Stimulated activated CD4-positive, alpha-beta T cell treated with anti-CD3 and anti-CD28 coated beads, Interleukin-4, amount 100 ng/mL, for 1 hour (primary cell): Measurements from ENCODE around the gene MLLT1.
A peak's percentile ranks its signal among the peaks of the same experiment; 100 is the strongest.

Experiments
- DNase-seq: peaks from one replicate; pipeline ENCODE4 v3.0.0-alpha.2; 2020

MLLT1 gene

DNA sequence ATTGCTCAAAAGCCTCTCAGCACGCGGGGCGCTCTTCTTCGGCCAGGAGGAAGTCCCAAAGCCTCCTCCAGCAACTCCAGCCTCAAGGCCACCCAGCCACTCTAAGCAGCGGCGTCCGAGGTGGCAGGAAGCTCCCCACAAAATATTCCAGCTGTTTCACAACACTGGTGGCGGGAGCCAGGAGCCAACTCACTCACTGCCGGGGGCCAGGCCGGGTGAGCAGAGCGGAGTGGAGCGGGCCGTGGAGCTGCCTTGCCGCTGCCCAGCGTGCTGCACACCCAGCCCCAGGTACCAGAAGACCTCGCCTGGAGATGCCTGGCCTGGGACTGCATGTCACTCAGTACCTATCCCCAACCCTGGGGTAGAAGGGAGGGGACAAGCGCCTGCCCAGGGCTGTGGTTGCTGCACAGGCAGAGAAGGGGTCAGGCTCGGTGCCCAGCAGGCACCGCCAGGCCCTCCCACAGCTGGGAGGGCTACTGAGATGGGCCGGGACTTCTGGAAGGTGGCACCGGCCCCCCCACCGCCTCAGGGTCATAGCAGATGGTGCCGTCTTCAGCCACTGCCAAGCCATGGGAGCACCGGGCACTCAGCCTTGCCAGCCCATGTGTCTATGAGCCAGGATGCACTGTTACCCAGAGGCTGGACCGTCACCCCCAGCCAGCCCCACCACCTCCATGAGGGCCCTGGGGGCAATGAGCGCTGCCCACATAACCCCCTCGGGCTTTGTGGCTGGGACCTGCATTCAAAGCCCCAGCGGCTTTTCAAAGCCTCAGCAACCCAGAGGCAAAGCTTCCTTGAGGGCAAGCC is 59.2 kb downstream of the MLLT1 start:
- DNase-seq: no peak

DNA sequence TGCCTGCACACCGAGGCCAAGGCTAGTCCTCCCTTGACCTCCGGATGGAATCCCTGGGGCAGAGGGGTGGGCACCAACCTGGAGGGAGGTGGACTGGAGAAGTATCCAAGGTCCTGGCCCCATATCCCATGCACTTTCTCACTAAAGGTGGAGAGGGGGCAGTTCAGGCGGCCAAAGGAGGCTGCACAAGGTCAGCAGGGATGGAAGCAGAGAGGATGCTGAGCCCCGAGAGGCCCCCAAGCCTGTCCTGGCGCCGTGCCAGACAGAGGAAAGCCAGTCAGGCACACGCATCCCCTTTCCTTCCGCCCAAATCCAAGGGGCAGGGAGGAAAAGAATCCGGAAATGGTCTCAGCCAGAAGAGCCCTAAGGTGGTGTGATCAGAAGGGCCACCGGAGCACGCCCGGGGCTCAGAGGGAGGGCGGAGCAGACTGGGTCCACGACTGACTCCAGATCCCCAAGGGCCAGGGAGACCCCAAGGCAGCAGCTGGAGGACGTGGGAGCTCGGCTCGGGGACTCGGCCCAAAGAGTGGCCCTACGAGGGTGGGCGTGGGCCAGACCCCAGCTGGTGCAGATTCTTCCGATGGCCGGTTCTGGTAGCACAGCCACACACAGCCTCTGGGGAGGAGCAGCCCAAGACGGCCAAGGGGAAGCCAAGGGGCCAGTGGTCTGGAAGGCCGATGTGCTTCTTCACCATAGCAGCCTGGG is 60.0 kb downstream of the MLLT1 start:
- DNase-seq: no peak

DNA sequence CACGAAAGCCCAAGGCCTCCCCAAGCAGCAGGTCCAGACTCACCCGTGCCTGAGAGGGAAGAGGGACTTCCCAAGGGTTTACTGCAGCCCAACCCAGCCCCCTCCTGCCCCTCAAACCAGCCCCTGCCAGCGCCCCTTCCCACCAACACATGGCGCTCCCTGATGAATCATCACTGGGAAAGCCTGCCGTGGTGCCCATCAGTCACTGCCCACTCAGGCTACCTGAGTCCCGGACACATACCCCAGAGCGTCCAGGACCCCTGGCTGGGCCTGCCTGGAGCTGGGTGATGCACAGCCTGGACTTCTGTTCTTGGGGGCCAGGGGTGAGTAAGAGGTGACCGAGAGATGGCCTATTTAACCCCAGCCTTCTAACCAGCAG is 60.6 kb downstream of the MLLT1 start:
- no peak for DNase-seq

DNA sequence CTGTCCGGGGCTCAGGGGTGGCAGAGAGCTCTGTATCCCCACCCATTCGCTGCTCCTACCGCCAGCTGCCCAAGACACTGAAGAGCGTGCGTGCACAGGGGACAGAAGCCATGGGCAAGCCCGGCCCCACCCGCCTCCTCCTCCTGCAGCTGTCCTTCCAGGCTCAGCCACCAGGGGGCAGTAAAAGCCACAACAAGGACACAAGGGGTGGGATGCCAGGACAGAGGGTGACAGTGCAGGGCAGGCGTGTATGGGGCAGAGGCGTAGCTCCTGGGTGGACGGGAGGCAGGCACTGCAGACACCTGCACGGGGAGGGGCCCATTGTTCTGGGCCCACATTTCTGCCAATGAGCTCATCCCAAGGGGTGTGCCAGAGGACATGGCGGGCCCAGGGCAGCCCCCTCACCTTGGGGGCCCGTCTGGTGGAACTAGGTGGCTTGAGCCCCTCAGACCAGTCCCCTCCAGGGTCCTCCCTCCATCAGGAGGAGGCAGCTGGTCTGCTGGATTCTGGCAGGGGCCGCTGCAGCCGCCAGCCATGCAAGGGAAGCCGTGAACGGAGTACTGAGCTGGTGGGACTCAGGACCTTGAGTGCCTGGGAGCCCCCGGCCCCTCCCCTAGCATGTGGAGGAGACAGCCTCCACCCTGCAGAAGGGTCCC is 61.2 kb downstream of the MLLT1 start:
- peak; percentile 82 for DNase-seq

DNA sequence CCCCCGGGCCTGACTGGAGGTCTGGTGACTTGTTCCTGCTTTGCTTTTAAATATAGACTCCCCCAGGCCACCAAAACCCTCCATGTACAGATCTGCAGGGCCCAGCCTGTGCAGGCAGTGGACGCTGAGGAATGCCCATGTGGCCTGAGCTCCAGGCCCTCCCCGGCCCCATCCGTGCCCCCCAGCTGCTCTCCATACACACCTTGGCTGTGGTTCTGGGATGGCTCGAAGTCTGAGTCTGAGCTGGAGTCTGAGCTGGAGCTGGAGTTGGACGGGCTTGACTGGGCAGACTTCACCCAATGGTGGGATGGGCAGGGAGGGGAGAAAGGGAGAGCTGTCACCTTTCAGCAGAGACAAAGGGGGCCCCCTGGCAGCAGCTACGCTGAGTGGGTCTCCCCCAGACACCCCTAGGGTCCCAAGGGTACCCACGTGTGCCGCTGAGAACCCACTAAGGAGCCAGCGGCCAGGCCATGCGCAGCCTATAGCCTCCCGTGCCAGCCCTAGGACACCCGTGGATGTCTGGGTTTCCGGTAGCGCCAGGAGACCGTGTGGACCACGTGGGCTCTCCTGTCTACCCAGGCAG is 61.9 kb downstream of the MLLT1 start:
- DNase-seq: no peak

DNA sequence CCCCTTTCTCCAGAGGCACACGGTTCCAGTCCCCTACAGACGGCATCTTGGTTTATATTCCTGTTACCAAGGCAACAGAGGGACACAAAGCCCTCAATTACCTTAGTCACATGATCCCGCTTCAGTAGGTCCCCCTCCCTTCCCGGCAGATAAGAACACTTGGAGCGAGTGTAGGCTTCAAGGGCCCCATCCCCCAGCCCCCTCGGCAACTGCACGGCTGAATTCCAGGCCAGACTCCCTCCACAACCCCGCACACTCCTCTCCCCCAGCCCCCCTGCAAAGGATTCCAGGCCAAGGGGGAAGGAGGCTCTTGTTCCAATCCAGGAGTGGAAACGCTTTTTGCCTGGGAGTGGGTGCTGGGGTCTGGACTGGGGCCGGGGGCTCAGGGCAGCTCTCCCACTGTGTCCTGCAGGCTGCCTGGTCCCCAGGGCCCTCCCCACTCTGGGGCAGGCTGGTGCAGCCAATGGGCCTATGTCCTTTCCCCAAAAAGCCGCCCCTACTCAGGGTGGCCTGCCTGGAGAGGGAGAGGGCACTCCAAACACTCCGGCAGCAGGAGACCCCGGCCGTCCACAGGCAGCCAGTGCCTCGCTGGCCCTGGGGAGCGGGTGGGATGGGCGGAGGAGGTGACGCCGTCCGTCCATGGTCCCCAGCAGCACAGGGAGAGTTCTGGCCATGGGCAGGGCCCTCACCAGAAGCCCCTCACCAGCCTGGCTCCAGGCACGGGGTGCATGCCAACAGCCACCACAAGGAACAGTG is 62.6 kb downstream of the MLLT1 start:
- no peak for DNase-seq

DNA sequence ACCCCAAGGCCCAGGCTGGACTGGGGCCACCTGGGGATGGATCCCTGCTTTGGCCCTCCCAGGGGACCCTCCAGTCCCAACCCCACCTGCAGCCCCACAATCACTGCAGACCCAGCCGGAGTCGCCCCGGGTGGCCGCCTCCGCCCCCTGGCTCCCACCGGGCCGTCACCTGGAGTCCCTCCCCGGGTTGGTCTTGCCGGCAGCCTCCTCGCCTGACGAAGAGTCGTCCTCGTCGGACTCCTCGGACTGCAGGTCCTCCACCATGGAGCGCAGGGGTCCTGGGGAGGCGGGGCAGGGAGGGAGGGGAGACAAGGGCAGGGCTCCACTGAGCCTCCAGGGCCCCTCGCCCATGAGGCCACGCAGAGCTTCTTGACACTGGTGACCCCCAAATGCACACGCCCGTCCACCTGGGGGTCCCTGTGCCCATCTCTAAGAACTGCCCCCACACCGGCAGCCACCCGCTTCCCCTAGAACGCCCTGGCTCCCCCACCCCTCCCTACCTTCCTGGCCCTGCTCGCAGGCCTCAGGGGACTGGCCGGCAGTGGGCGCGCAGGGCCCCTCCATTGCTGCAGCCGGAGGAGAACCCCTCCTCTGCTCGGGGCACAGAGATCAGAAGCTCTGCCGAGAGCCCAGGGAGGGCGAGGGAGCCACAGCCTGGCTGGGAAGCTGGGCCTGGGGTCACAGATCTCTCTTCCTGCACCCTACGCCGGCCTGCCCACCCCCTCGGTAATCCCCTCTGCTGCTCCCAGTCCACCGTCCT is 63.4 kb downstream of the MLLT1 start:
- DNase-seq: no peak

DNA sequence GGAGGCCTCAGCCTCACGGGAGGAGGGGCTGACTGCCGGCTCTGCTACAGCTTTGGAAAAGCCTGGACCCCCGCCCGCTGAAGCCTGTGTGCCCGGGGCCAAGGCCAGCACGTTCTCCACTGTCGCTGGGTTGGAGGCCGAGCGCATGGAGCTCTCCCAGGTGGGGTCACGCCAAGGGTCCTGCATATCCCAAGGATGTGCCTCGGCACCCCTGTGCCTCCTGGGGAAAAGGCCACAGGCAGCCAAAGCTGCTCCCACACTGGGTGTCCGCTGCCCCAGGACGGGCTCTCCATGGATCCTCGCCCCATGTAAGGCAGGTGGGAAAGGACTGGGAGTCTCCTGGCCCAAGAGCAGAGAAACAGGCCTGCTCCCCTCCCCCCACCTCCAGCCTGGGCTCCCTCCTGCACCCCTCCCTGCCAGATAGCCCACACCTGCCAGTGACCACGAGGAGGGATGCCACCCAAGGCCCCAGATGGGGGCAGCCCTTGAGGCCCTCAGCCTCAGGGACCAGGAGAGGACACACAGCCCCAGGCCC is 64.0 kb downstream of the MLLT1 start:
- no peak for DNase-seq

DNA sequence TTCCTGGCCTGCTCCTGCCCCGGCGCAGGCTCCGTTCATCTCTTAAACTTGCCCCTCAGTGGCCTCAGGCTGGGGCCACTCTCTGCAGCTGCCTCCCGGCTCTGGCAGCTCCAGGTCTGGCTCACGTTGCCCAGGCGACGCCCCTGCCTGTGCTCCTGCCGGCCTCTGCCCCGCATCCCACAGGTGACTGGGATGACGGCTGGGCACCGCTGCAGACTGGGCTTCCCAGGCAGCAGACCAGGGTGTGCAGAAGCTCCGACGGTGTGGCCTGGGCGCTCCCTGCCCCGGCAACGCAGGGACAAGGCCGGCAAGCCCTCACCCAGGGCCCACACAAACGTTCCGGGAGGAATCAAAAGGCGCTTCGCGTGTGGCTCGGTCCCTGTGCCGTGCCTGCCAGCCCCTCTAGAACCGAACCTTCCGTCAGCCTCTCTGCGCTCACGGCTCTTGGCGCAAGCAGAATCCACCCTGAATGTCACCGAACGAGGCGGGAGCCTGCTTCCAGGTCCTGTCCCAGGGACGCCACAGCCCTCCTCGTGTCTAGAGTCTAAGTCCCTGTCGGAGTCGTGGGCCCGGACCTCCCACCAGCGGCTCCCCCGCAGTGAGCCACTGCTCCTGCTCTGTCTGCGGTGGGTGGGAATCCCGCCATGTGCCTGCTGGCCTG is 64.8 kb downstream of the MLLT1 start:
- no peak for DNase-seq

DNA sequence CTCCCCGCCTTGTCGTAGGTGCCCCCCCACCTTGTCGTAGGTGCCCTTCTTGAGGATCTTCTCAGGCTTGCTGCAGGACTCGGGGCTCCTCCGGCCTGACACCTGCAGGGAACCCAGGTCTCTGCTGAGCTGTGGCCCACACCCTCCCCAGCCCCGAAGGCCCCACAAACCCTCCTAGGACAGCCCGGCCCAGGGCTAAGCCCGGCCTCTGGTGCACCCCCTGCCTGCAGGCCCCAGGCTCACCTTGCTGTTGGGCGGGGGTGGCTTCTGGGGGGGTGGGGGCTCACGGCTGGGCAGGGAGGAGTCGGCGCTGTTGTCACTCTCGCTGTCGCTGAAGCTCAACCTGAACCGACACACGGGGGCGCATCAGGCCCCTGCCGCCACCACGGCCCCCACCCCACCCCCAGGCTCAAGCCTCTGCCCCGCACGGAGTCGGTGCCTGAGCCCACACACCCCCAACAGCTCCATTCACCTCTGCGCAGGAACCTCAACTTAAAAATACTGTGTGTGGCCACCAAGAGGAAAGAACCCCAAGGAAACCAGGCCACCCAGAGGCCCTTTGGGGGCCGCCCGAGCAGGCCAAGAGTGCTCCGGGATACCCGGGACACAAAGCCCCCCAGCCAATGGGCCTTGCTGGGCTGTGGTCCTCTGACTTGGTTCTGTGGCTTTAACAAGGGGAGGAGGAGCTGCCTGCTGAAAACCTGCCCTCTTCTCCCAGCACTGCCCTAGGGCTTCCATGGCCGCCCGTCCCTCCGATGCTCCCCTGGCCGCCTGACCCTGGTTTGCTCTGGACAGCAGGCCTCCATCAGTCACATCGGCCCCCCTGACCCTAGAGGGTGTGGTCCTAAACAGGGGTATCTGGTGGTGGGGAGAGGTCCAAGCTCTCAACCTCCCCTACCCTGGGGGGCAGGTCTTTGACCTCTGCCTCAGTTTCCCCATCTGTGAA is 65.8 kb downstream of the MLLT1 start:
- DNase-seq: no peak

DNA sequence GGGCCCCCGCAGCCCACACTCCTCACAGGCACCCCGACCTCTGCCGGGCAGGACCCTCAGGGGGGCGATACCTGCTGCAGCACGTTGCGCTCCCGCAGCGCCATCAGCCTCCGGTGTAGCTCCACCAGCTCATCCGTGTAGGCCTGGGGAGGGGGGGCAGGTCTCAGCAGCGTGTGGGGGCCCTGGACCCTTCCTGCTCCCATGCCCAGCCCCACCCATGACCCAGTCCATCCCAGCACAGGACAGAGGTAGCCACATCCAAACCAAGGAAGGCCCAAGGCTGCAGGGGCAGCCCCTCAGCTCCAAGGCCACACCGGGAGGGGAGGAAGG is 66.5 kb downstream of the MLLT1 start:
- DNase-seq: no peak

DNA sequence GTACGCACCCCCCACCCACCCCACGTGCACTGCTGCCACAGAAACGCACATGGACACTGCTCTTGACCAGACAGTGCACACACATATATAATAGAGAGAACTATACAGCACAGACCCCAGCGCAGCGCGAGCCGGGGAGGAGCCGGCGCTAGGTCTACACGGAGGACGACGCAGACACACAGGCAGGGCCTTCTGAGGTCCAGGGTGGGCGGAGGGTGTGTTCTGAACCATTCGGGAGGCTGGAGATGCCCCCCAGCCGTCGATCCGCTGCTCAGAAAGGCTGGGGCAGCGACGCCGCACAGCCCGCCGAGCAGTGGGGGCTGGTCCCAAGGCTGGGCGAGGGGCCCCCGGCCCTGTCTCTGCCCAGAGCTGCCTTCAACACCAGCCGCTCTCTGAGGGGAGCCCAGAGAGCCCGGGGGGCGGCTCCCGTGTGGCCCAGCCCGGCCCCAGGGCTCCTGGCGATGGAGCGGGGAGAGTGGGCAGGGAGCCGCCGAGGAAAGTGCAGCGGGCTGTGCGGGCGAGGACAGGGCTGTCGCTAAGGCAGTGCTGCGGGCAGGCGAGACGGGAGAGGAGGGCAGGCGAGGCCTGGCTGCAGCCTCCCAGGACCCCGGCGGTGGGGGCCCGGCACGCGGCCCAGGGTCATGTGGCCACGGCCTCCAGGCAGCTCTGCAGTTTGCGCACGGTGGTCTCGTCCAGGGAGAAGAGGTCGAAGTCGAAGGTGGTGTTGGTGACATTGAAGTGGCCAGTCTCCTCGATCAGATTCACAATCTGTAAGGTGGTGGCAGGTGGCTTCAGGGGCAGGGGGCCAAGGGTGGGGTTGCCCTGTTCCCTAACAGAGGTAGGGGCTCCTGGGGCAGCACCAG is 67.1 kb downstream of the MLLT1 start:
- no peak for DNase-seq

DNA sequence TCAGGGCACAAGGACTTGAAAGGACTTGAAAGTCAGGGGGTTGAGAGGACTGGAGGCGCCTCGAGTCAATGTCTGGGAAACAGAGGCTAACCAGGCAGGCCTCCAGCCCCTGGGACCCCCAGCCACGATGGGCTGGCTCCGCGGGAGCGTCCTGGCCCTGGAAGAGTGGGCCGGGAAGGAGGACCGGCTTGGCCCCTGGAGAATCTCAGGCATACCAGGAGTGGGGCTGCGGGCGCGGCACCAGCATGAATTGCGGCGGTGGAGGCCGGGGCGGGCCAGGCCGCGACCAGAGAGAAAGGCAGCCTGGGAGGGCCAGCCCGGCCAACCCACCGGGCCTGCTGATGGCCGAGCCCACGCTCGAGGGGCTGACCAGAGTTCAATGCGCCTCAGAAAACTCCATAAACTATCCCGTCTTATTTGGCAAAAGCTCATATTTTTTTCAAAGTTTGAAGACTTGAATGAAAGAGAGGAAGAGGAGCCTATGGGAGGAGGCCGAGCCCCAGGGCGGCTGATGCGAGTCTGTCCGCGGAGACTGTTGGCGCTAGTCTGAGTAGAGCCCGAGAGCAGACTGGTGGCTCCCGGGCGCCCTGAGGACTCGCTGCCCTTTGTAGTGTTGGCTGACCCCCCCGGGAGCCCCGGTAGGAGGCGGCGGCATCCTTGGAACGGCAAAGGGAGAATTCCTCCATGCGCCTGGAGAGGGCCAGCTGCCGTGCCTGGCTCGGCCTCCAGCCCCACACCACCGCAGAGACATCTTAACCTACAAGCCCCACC is 68.0 kb downstream of the MLLT1 start:
- DNase-seq: no peak

DNA sequence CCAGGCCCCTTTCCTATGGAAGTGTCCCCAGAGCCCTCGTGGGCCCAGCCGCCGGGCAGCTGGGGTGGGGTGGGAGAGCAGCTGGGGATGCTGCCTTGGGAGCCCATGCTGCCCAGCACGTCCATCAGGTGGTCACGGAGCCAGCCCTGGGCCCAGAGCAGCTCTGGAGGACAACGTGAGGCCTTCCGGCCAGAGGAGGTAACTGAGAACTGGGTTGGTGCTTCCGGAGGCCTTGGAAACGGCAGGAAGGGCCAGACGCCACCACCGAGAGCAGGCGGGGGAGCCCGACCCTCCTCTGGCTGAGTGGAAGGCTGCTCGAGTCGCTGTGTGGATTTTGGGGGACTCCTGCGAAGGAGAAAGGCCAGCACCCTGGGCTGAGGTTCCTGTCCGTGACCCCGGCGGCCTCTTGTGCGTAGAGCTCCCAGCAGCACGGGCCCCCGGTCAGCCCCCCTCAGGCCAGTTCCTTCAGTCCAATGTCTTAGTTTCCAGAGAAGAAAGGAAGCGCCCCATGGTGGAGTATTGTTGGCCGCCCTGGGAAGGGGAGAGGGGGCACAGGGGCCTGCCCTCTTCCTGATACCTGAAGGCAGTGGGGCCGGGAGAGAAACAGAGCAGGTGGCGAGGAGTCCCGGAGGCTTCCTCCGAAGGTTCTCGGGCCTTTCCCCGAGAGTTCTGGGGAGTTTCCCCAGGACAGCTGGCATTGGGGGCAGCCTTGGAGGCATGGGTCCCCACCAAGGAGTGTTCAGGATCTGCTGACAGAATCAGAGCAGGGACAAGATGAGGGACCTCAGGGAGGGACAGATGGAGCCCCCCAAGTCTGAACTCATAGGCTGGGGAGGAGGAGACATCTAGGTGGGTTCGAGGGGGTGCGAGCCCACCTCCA is 68.8 kb downstream of the MLLT1 start:
- no peak for DNase-seq

DNA sequence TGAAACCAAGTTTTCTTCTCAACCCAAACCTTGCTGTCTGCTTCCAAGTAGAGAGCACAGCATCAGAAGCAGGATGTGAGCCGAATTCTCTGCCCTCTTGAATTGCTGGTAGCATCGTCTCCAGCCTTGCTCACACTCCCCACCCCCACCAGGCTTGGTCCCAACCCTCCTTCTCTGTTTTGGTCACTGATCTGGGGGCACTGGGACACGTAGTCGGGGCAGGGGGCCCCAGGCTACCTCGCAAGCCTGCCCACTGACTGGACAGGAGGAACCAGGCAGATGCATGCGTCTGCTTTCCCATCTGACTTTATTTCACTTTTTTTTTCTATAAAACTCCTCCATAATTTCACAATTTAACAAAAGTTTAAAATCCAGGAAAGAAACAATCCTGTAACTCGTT is 69.7 kb downstream of the MLLT1 start:
- DNase-seq: no peak

DNA sequence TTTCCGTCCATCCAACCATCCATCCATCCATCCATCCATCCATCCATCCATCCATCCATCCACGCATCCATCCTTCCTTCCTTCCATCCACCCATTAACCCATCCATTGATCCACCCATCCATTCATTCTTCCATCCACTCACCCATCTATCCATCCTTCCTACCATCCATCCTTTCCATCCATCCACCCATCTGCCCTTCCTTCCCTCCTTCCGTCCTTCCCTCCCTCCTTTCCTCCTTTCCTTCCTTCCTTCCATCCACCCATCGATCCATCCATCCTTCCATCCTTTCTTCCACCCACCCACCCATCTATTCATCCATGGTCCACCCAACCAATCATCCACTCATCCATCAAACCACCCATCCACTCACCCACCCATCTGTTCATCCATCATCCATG is 70.1 kb downstream of the MLLT1 start:
- DNase-seq: no peak

DNA sequence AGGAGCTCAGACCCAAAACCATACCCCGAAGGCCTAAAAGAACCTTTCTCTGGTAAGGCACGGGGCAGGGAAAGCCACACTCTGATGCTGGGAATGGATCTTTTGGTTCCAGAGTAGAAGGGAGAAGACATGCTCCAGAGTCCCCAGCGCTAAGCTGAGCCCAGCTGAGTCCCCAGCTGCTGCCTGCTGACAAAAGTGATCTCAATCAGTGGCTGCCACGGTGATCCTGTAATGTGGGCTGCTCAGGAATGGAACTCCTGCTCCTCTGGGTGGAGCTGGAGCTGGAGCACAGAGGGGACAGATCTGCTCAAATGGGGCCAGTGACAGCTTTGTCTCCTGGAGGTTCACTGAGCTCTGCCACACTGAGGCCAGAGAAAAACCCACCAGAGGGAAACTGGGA is 70.5 kb downstream of the MLLT1 start:
- DNase-seq: no peak
